GM21825 (cell line): Measurements from ENCODE around the gene ZC2HC1C.

Experiments
- ATAC-seq: cut with Tn5 transposase; IDR thresholded peaks from one replicate; pipeline ENCODE4 v1.9.1; 2021; ENCODE audit warnings: mild to moderate bottlenecking, moderate library complexity; ENCODE audit not compliant: unreplicated experiment

Gene ZC2HC1C, protein sequence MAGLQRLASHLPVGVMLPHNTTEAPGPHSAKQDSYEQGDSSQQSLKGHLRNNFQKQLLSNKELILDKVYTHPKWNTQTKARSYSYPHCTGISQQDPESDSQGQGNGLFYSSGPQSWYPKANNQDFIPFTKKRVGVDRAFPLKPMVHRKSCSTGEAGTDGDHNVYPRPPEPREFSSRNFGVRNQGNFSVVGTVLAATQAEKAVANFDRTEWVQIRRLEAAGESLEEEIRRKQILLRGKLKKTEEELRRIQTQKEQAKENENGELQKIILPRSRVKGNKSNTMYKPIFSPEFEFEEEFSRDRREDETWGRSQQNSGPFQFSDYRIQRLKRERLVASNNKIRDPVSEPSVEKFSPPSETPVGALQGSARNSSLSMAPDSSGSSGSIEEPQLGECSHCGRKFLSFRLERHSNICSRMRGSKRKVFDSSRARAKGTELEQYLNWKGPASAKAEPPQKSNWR

DNA sequence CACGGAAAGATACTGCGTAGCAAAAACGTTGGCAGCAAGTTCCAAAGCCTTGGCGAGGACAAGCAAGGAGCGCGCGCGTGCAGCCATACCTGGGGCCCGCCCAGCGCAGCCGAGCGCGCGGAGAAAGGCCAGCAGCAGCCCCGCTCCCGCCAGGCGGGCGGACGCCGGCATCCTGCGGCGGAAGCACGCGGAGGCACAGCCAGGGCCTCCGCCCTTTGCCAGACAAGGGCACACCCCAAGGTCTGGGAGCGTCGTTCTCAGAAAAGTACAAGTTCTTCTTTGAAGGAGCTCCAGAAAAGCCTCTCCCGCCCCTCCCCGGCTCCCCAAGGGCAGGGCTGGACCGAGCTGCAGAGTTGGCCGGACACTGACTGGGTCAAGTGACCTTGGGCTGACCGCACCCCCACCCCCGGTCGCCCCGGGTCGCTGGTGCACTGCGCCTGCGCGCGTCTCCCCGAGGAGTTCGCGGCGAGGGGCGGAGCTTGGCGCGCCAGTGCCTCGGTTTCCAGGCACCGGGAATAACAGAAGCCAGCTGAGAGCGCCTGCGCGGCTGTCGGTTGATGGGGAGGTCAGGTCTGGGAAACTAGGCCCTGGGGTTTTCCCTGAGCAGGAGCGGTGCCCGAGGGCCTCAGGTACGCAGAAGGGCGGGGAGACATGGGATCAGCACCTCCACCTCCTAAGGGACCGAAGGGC lies at the start of gene ZC2HC1C:
Gene ZC2HC1C (plus strand): TSS at position 521 of the 690 bp plus-strand sequence. CDS start 933 bp downstream, outside the sequence.
- ATAC-seq, result peak; percentile 64

- ATAC-seq, result no peak
Measured at GRCh38 chr14:75022655-75023054, 46.8 kb upstream of the ZC2HC1C start.

DNA sequence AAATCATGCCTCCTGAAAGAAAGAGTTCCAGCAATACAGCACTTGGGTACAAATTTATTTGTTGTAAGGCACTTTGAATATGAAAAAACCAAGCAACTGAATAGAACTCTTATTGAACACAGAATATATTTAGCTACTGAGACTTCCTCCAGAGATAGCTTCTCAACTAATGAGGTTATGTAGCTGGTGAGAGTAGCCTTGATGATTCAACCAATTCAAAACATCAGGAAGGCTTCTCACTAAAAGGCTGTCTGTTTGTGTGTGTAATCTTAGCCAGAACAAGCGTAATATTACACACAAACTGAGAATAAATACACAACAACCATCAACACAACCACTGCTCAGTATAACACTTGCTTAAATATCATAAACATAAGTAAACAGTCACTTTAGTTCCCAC lies 46.3 kb upstream of the ZC2HC1C start:
- no peak for ATAC-seq

DNA sequence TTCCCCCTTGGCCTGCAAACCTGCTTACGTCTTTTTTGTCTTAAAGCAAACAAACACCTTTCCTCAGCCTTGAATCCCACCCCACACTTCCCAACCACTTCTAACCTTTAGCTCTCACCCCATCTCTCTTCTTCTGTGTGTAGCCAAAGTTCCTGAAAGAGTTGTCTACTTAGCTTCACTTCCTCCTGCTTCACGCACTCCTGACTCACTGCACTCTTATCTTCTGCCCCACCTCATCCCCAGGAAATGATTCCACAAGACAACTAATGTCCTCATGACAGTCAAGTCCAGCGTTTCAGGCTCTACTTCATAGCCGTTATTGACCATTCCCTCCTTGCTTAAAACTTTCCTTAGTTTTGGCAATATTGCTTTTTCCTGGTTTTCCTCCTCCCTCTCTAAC lies 44.4 kb upstream of the ZC2HC1C start:
- no peak for ATAC-seq

- no peak for ATAC-seq
Measured at GRCh38 chr14:75025876-75026275, 43.6 kb upstream of the ZC2HC1C start.

DNA sequence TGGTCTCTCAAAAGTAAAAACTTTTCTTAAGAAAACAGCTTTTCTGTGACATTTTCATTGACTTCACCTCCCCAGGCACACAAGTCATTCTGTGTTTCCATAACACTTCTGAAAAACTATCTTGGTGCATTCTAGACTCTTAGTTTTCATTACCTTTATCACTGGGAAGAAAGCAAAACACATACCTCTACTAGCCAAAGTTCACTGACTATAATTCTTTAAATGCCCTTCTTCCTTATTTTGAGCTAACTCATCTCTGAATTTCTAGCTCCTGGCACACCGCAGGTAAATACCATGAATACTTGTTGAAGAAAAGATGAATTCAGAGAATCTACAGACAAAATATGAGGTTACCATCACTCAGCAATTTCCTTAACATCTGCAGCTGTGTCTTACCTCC lies 39.3 kb upstream of the ZC2HC1C start:
- ATAC-seq, result no peak

- ATAC-seq, result no peak
Measured at GRCh38 chr14:75032939-75033338, 36.5 kb upstream of the ZC2HC1C start.

DNA sequence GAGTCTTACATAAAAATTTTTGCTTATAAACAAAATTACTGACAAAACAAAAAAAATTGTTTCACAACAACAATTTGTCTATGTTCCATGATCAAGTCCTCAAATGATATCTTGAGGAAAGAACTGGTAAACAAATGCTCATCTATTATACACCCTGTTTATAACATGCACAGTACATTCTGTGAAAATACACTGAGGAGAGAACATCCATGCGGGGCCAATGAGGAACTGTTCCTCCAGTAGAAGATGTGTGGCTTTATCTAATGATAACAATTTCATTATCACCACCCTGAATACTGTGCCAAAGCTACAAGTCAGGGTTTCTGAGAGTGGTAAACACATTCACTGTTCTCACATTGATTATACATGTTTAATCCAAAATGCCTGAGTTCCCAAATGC lies 28.9 kb upstream of the ZC2HC1C start:
- no peak for ATAC-seq

- ATAC-seq, result no peak
Measured at GRCh38 chr14:75040959-75041358, 28.5 kb upstream of the ZC2HC1C start.

GRCh38 chr14:75041613-75042012 lies 27.8 kb upstream of the ZC2HC1C start:
- no peak for ATAC-seq

- no peak for ATAC-seq
Measured at GRCh38 chr14:75042035-75042434, 27.4 kb upstream of the ZC2HC1C start.

- ATAC-seq, result no peak
Measured at GRCh38 chr14:75044322-75044721, 25.1 kb upstream of the ZC2HC1C start.

GRCh38 chr14:75044752-75045151 lies 24.7 kb upstream of the ZC2HC1C start:
- ATAC-seq, result no peak

DNA sequence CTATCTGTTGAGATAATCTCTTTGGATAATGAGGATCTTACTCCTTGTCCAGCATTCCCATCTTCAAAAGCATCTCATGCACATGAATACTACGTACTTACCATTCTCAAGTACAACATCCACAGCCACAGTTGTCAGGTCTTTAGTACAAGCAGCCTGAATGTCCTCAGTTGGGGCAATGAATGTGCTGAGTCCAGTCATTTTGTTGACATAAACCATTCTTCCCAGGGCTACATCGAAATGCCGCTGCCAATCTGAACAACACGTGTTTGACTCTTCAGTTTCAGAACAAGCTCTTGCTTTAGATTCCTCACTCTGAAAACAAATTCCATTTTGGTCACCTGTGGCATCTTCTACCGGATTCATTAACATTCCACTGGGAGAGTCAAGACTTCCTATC lies 23.2 kb upstream of the ZC2HC1C start:
- no peak for ATAC-seq

DNA sequence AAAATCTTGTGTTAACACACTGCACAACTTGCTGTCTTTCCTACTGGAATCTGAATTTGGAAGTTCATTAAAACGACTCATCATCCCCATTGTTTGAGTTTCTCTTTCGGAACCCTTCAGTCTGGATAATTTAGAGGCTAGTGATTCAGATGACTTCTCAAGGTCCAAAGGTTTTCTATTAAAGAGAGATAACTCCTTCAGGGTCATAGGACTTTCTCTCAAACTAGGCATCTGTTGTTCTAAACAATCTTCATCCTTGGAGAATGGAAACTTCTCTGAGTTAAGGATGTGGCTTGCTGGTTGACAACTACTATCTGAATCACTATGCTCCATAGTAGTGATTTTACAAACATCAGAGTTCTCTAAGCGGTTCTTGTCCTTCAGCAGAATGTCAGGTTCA lies 22.5 kb upstream of the ZC2HC1C start:
- no peak for ATAC-seq

DNA sequence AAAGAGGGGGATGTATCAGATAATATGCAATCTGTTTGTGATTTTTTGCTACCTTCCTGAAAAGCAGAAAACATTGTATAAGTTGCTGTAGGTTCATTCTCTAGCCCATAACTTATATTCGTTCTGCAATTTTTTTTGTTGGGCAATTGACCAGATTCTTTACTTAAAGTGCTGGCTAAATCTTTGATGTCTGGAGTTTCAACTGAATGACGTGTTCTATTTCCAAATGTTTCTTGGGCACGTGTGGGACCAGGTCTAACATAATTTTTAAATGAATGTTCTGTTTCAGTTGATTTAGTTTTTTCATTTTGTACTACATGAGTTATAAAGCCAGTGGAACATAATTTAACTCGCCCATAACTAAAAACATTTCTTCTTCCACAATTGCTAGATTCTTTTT lies 21.9 kb upstream of the ZC2HC1C start:
- no peak for ATAC-seq

- ATAC-seq, result no peak
Measured at GRCh38 chr14:75048101-75048500, 21.3 kb upstream of the ZC2HC1C start.

- ATAC-seq, result no peak
Measured at GRCh38 chr14:75049136-75049535, 20.3 kb upstream of the ZC2HC1C start.

DNA sequence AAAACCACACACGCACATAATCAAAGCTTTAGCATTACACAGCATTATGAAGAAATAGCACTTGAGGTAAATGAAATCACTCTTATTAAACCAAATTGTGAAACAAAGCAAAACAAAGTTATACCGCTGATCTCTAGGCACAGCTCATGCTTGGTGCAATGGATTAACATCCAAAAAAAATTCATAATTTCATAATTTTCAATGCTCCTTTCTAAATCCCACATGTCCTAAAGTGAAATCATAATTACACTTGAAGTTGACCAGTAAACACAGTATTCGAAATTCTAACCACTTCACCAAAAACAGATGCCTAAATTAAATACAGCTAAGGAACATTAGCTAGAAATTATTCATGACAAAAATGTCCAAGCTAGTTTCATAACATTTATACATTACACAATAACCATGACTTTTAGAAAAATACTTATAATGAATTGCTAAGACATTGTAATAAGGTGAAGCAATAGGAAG lies 19.7 kb upstream of the ZC2HC1C start:
- ATAC-seq, result no peak

DNA sequence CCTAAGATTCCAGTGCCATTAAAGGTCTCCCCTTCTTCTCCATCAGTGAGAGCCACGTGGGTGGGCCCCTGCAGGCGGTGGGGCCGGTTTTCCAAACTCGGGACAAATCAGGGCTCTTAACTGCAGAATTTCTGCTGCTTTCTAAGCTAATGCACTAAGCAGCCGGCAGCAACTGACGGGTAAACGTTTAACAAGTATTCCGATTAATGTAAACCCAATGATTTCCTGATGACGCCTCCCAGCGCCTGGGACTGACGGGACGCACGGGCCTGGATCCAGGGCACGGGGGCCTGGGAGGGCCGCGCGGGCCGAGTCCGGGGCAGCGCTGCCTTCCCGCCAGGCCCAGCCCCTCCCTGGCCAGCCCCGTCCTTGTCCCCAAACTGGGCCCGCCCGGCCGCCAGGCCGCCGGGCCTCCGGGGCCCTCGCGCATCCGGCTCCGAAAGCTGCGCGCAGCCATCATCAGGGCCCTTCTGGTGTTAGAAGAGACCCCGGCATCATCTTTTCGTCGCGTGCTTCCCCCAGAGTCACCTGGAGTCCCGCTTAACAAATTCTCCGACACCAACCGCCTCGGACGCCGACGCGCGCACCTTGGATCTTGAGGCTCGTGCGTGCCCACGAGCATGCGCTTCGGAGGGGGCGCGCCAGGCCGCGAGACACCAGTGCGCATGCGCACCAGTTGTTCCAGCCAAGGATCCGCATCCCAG lies 18.4 kb upstream of the ZC2HC1C start, which contains the start of gene MLH3:
Gene MLH3 (minus strand): TSS at position 616 of the 704 bp plus-strand sequence. CDS start 1,812 bp downstream, outside the sequence.
- ATAC-seq, result peak; percentile 66

GRCh38 chr14:75051556-75051899 lies 17.9 kb upstream of the ZC2HC1C start:
- no peak for ATAC-seq
